ENCODE measurements around the gene YWHAH.

DNA sequence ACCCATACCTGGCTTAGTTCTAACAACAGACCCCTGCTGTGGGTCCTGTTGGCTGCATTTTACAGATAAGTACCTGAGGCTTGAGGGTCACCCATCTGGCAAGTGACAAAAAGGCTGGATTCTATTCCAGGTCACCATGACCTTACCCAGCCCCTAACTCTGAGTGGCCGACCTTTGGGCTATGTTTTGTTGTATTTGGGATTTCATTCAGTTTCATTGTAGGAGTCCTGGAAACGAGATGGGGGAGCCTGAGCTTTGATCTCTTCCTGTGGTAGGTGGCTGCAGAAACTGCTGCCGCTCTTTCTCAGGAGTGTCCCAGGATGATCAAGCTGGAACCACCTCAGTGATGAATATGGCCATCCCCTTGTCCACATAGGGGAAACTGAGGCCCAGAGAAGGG, 24.6 kb upstream of the YWHAH start:
- no peak for TF ChIP-seq EZH2 (IDR thresholded peaks at IDR 0.05; ENCODE audit: borderline replicate concordance)
- TF ChIP-seq, protein P1, sequence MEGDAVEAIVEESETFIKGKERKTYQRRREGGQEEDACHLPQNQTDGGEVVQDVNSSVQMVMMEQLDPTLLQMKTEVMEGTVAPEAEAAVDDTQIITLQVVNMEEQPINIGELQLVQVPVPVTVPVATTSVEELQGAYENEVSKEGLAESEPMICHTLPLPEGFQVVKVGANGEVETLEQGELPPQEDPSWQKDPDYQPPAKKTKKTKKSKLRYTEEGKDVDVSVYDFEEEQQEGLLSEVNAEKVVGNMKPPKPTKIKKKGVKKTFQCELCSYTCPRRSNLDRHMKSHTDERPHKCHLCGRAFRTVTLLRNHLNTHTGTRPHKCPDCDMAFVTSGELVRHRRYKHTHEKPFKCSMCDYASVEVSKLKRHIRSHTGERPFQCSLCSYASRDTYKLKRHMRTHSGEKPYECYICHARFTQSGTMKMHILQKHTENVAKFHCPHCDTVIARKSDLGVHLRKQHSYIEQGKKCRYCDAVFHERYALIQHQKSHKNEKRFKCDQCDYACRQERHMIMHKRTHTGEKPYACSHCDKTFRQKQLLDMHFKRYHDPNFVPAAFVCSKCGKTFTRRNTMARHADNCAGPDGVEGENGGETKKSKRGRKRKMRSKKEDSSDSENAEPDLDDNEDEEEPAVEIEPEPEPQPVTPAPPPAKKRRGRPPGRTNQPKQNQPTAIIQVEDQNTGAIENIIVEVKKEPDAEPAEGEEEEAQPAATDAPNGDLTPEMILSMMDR (IDR thresholded peaks at IDR 0.05; ENCODE audit: poor library complexity) = no peak
